ENCODE results near the gene TPM4. TPM values are rescaled to one million over a fixed set of nuclear protein-coding genes. Genes with fewer than 3 reads are reported as not detected.

The TPM4 gene
- total and polyA plus RNA-seq, 2 of the 13 experiments (the other 11 are each of a cell fraction or from before 2014, with no cell fraction given) = 180 to 188 TPM

DNA sequence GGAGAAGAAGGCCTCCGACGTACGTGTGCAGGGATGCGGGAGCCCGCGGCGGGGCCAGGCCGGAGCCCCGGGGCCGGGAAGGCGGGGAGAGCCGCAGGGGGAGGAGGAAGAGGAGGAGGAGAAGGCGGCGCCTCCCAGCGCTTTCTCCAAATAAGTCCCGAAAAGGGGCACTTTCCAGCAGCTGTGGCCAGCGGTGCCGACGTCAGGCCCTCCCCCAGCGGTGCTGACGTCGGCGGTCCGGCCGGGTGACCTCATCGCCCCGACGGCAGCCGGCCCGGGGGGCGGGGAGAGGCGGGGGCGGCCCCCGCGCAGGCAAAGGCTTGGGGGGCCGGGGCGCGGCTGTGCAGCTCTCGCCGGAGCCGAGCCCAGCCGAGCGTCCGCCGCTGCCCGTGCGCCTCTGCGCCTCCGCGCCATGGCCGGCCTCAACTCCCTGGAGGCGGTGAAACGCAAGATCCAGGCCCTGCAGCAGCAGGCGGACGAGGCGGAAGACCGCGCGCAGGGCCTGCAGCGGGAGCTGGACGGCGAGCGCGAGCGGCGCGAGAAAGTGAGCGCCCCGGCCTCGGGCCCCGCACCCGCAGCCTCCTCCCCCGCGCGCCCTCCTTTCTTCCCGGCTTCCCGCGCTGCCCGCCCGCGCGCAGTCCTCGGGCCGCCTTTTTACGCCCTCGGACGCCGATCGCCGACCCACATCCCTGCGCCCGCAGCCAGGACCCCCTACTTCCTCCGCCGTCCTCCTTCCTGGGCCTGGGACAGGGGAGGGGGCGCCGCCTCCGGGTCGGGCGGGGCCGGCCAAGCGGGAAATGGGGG is at the start of gene TPM4 (continued):
- TF ChIP-seq, protein P1, sequence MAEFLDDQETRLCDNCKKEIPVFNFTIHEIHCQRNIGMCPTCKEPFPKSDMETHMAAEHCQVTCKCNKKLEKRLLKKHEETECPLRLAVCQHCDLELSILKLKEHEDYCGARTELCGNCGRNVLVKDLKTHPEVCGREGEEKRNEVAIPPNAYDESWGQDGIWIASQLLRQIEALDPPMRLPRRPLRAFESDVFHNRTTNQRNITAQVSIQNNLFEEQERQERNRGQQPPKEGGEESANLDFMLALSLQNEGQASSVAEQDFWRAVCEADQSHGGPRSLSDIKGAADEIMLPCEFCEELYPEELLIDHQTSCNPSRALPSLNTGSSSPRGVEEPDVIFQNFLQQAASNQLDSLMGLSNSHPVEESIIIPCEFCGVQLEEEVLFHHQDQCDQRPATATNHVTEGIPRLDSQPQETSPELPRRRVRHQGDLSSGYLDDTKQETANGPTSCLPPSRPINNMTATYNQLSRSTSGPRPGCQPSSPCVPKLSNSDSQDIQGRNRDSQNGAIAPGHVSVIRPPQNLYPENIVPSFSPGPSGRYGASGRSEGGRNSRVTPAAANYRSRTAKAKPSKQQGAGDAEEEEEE (CRISPR knock-in tag; IDR thresholded peaks at IDR 0.05; ENCODE audit: borderline replicate concordance) = no peak
- no peak; the same call in 1 of the 2 replicates for TF ChIP-seq ZNF724P (CRISPR knock-in tag; IDR thresholded peaks at IDR 0.05; ENCODE audit: borderline replicate concordance)
- TF ChIP-seq HNF4A (CRISPR knock-in tag; IDR thresholded peaks at IDR 0.05) = no peak
- TF ChIP-seq, protein P2, sequence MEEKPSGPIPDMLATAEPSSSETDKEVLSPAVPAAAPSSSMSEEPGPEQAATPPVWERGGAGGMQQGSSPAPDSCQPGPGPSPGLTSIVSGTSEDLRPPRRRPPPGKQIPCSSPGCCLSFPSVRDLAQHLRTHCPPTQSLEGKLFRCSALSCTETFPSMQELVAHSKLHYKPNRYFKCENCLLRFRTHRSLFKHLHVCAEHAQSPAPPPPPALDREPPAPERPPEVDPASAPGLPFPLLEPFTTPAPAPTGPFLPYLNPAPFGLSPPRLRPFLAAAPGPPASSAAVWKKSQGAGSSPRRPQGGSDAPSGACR (CRISPR knock-in tag; IDR thresholded peaks at IDR 0.05) = no peak
- TF ChIP-seq, protein P3, sequence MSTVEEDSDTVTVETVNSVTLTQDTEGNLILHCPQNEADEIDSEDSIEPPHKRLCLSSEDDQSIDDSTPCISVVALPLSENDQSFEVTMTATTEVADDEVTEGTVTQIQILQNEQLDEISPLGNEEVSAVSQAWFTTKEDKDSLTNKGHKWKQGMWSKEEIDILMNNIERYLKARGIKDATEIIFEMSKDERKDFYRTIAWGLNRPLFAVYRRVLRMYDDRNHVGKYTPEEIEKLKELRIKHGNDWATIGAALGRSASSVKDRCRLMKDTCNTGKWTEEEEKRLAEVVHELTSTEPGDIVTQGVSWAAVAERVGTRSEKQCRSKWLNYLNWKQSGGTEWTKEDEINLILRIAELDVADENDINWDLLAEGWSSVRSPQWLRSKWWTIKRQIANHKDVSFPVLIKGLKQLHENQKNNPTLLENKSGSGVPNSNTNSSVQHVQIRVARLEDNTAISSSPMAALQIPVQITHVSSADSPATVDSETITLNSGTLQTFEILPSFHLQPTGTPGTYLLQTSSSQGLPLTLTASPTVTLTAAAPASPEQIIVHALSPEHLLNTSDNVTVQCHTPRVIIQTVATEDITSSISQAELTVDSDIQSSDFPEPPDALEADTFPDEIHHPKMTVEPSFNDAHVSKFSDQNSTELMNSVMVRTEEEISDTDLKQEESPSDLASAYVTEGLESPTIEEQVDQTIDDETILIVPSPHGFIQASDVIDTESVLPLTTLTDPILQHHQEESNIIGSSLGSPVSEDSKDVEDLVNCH (CRISPR knock-in tag; IDR thresholded peaks at IDR 0.05) = no peak
- TF ChIP-seq, protein P4, sequence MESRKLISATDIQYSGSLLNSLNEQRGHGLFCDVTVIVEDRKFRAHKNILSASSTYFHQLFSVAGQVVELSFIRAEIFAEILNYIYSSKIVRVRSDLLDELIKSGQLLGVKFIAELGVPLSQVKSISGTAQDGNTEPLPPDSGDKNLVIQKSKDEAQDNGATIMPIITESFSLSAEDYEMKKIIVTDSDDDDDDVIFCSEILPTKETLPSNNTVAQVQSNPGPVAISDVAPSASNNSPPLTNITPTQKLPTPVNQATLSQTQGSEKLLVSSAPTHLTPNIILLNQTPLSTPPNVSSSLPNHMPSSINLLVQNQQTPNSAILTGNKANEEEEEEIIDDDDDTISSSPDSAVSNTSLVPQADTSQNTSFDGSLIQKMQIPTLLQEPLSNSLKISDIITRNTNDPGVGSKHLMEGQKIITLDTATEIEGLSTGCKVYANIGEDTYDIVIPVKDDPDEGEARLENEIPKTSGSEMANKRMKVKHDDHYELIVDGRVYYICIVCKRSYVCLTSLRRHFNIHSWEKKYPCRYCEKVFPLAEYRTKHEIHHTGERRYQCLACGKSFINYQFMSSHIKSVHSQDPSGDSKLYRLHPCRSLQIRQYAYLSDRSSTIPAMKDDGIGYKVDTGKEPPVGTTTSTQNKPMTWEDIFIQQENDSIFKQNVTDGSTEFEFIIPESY (CRISPR knock-in tag; IDR thresholded peaks at IDR 0.05) = no peak
- no peak for TF ChIP-seq ZFAT (CRISPR knock-in tag; conservative IDR thresholded peaks at IDR 0.05)
- TF ChIP-seq AKAP8 (CRISPR knock-in tag; IDR thresholded peaks at IDR 0.05) = no peak
- peak; percentile 26 for TF ChIP-seq SRSF1 (optimal IDR thresholded peaks at IDR 0.05; ENCODE audit: low read depth, low read length)
- TF ChIP-seq ZNF333 (CRISPR knock-in tag; IDR thresholded peaks at IDR 0.05; ENCODE audit: borderline replicate concordance) = no peak
- TF ChIP-seq ZNF234 (CRISPR knock-in tag; conservative IDR thresholded peaks at IDR 0.05) = peak; percentile 31
- no peak for TF ChIP-seq ZNF703 (CRISPR knock-in tag; IDR thresholded peaks at IDR 0.05; ENCODE audit: borderline replicate concordance)
- no peak for TF ChIP-seq REXO4 (CRISPR knock-in tag; IDR thresholded peaks at IDR 0.05; ENCODE audit: borderline replicate concordance)
- no peak for TF ChIP-seq ZNF850 (CRISPR knock-in tag; conservative IDR thresholded peaks at IDR 0.05)
- TF ChIP-seq, protein P5, sequence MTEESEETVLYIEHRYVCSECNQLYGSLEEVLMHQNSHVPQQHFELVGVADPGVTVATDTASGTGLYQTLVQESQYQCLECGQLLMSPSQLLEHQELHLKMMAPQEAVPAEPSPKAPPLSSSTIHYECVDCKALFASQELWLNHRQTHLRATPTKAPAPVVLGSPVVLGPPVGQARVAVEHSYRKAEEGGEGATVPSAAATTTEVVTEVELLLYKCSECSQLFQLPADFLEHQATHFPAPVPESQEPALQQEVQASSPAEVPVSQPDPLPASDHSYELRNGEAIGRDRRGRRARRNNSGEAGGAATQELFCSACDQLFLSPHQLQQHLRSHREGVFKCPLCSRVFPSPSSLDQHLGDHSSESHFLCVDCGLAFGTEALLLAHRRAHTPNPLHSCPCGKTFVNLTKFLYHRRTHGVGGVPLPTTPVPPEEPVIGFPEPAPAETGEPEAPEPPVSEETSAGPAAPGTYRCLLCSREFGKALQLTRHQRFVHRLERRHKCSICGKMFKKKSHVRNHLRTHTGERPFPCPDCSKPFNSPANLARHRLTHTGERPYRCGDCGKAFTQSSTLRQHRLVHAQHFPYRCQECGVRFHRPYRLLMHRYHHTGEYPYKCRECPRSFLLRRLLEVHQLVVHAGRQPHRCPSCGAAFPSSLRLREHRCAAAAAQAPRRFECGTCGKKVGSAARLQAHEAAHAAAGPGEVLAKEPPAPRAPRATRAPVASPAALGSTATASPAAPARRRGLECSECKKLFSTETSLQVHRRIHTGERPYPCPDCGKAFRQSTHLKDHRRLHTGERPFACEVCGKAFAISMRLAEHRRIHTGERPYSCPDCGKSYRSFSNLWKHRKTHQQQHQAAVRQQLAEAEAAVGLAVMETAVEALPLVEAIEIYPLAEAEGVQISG (CRISPR knock-in tag; IDR thresholded peaks at IDR 0.05) = no peak; the same call in 1 of the 2 replicates
- TF ChIP-seq, protein P6, sequence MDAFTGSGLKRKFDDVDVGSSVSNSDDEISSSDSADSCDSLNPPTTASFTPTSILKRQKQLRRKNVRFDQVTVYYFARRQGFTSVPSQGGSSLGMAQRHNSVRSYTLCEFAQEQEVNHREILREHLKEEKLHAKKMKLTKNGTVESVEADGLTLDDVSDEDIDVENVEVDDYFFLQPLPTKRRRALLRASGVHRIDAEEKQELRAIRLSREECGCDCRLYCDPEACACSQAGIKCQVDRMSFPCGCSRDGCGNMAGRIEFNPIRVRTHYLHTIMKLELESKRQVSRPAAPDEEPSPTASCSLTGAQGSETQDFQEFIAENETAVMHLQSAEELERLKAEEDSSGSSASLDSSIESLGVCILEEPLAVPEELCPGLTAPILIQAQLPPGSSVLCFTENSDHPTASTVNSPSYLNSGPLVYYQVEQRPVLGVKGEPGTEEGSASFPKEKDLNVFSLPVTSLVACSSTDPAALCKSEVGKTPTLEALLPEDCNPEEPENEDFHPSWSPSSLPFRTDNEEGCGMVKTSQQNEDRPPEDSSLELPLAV (CRISPR knock-in tag; conservative IDR thresholded peaks at IDR 0.05; ENCODE audit: low read depth) = no peak
- no peak for TF ChIP-seq U2AF1 (optimal IDR thresholded peaks at IDR 0.05; ENCODE audit: low read depth, low read length)

All from HepG2 (cell line).